ENCODE data around the gene AKAP11.

- TF ChIP-seq, protein P1, sequence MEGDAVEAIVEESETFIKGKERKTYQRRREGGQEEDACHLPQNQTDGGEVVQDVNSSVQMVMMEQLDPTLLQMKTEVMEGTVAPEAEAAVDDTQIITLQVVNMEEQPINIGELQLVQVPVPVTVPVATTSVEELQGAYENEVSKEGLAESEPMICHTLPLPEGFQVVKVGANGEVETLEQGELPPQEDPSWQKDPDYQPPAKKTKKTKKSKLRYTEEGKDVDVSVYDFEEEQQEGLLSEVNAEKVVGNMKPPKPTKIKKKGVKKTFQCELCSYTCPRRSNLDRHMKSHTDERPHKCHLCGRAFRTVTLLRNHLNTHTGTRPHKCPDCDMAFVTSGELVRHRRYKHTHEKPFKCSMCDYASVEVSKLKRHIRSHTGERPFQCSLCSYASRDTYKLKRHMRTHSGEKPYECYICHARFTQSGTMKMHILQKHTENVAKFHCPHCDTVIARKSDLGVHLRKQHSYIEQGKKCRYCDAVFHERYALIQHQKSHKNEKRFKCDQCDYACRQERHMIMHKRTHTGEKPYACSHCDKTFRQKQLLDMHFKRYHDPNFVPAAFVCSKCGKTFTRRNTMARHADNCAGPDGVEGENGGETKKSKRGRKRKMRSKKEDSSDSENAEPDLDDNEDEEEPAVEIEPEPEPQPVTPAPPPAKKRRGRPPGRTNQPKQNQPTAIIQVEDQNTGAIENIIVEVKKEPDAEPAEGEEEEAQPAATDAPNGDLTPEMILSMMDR (IDR thresholded peaks at IDR 0.05; ENCODE audit: poor library complexity): no peak
- no peak for TF ChIP-seq EZH2 (IDR thresholded peaks at IDR 0.05; ENCODE audit: borderline replicate concordance)
- TF ChIP-seq EZH2phosphoT487 (IDR thresholded peaks at IDR 0.05; ENCODE audit: low read depth, severe bottlenecking, unreplicated experiment): no peak
Observed at GRCh38 chr13:42232671-42233070, 39.3 kb upstream of the AKAP11 start.
